Posterior cingulate gyrus (tissue), 11 donors: ENCODE data around the gene PPP2R2B.

Source experiments
- DNase-seq, 10 donors: peaks; one replicate each; pipeline versions ENCODE4 v3.0.0 to v3.0.0-alpha.2; 2020 to 2021; ENCODE audit warnings: mixed read lengths in 3 of 10
- intact Hi-C: fragments of 100-400 bp; cut with DNase I; formaldehyde crosslinking; loops from one replicate; pipeline ENCODE4 v1.15.1; 2023

PPP2R2B gene

GRCh38 chr5:146671561-146672295 is 206.8 kb downstream of the PPP2R2B start:
- DNase-seq = no peak
- intact Hi-C loops = no loop called here

- intact Hi-C loops = no loop called here
- DNase-seq = no peak
Measured at GRCh38 chr5:146669656-146670055, 208.9 kb downstream of the PPP2R2B start.

- intact Hi-C loops = no loop called here
- DNase-seq = peak in 1 of 10 donors; percentile 9
Measured at GRCh38 chr5:146667633-146668272, 210.8 kb downstream of the PPP2R2B start.

GRCh38 chr5:146662229-146662628 is 216.3 kb downstream of the PPP2R2B start:
- no peak for DNase-seq

GRCh38 chr5:146660376-146660960 is 218.1 kb downstream of the PPP2R2B start:
- intact Hi-C loops = loop anchor here (5.0 kb wide), 1 partner anchor 307 kb away; no protein-coding TSS in a partner anchor
- DNase-seq = no peak

More at GRCh38 chr5:146662229-146662628, 216.3 kb downstream of the PPP2R2B start:
- intact Hi-C loops = loop anchor here (5.0 kb wide), 1 partner anchor 305 kb away; no protein-coding TSS in a partner anchor

GRCh38 chr5:146659961-146660360 is 218.6 kb downstream of the PPP2R2B start:
- DNase-seq = no peak
- intact Hi-C loops = loop anchor here (5.0 kb wide), 1 partner anchor 307 kb away; no protein-coding TSS in a partner anchor

- no peak for DNase-seq
Measured at GRCh38 chr5:146656703-146657102, 221.9 kb downstream of the PPP2R2B start.

GRCh38 chr5:146653560-146653959 is 225.0 kb downstream of the PPP2R2B start:
- intact Hi-C loops = no loop called here
- no peak for DNase-seq

More at GRCh38 chr5:146656703-146657102, 221.9 kb downstream of the PPP2R2B start:
- intact Hi-C loops = no loop called here

- intact Hi-C loops = no loop called here
- DNase-seq = no peak
Measured at GRCh38 chr5:146652547-146652946, 226.0 kb downstream of the PPP2R2B start.

GRCh38 chr5:146647656-146648199 is 230.8 kb downstream of the PPP2R2B start:
- DNase-seq = peak; percentile 20 to 93 (median 54)
- intact Hi-C loops = no loop called here

GRCh38 chr5:146646441-146646840 is 232.1 kb downstream of the PPP2R2B start:
- intact Hi-C loops = no loop called here
- DNase-seq = no peak

- intact Hi-C loops = no loop called here
Measured at GRCh38 chr5:146645342-146645741, 233.2 kb downstream of the PPP2R2B start.

GRCh38 chr5:146644831-146645230 is 233.7 kb downstream of the PPP2R2B start:
- intact Hi-C loops = no loop called here
- no peak for DNase-seq

More at GRCh38 chr5:146645342-146645741, 233.2 kb downstream of the PPP2R2B start:
- no peak for DNase-seq

GRCh38 chr5:146643776-146644175 is 234.8 kb downstream of the PPP2R2B start:
- intact Hi-C loops = no loop called here
- DNase-seq = no peak

GRCh38 chr5:146642410-146642809 is 236.1 kb downstream of the PPP2R2B start:
- intact Hi-C loops = no loop called here
- DNase-seq = no peak

GRCh38 chr5:146641941-146642340 is 236.6 kb downstream of the PPP2R2B start:
- DNase-seq = no peak

GRCh38 chr5:146640285-146640896 is 238.2 kb downstream of the PPP2R2B start:
- peak in 2 of 10 donors; percentile 29 to 70 for DNase-seq
- intact Hi-C loops = no loop called here

More at GRCh38 chr5:146641941-146642340, 236.6 kb downstream of the PPP2R2B start:
- intact Hi-C loops = no loop called here

- DNase-seq = peak in 1 of 10 donors; percentile 72
- intact Hi-C loops = no loop called here
Measured at GRCh38 chr5:146635443-146635842, 243.1 kb downstream of the PPP2R2B start.

GRCh38 chr5:146633323-146633764 is 245.2 kb downstream of the PPP2R2B start:
- intact Hi-C loops = no loop called here
- DNase-seq = no peak

- intact Hi-C loops = no loop called here
- no peak for DNase-seq
Measured at GRCh38 chr5:146632620-146633322, 245.8 kb downstream of the PPP2R2B start.
